HG02840 (cell line): ENCODE measurements around the gene TBC1D3G.
"Not testable (repeated sequence)": the region's sequence is repeated elsewhere in the genome, so short reads cannot be mapped to it uniquely, and the experiment has no call there.

Experiments
- ATAC-seq: cut with Tn5 transposase; IDR thresholded peaks from one replicate; pipeline ENCODE4 v1.9.1; 2021; ENCODE audit warnings: mild to moderate bottlenecking, moderate library complexity, moderate number of reproducible peaks; ENCODE audit not compliant: unreplicated experiment, low FRiP score

TBC1D3G gene

DNA sequence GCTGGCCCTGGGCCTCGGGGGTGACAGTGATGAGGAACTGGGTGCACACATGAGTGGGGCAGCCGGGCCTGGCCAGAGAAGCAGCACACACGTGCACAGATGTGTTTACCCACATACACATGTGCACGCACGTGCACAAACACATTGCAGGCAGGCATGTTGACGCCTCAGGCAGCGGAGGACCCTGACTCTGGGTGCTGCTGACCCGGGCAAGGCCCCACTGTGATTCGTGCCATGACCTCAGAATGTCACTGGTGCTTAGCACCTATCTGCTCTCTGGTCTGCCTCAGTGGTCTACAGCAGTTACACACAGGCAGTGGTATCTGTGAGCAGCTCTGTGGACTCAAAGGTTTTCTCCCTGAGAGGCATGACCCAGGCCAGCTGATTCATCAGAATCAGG lies at the start of gene TBC1D3G:
TSS of gene TBC1D3G (plus strand) at position 301 of the 400 bp plus-strand sequence. CDS start 1,528 bp downstream, outside the sequence.
- ATAC-seq: not testable (repeated sequence)

DNA sequence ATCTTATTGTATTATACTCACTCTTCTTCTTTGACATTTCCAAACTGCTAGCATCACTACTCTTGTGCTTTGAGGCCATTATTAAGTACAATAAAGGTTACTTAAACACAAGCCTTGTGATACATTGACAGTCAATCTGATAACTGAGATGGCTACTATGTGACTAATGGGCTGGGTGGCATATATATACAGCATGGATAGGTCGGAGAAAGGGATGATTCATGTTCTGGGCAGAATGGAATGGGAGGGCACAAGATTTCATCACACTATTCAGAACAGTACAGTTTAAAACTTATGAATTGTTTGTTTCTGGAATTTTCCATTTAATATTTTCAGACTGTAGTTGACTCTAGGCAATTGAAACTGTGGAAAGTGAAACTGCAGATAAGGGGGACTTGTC lies 40.4 kb upstream of the TBC1D3G start:
- ATAC-seq: not testable (repeated sequence)

DNA sequence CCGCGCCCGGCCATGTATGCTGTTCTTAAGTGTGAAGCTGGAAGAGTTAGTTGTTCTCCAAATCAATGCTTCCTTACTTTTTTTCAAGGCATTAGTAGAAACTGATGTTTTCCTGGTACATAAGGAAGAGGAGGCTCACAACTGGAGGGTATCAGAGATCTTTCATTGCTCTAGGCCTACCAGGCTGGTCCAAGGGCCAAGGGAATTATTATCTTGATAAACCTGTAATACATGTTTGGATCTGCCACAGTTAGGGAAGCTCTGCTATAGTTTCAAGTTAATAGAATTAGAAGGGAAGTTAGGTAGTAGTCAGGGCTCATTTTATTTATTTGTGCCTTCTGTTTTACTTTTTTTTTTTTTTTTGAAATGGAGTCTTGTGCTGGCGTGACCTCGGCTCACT lies 39.5 kb upstream of the TBC1D3G start:
- not testable (repeated sequence) for ATAC-seq

DNA sequence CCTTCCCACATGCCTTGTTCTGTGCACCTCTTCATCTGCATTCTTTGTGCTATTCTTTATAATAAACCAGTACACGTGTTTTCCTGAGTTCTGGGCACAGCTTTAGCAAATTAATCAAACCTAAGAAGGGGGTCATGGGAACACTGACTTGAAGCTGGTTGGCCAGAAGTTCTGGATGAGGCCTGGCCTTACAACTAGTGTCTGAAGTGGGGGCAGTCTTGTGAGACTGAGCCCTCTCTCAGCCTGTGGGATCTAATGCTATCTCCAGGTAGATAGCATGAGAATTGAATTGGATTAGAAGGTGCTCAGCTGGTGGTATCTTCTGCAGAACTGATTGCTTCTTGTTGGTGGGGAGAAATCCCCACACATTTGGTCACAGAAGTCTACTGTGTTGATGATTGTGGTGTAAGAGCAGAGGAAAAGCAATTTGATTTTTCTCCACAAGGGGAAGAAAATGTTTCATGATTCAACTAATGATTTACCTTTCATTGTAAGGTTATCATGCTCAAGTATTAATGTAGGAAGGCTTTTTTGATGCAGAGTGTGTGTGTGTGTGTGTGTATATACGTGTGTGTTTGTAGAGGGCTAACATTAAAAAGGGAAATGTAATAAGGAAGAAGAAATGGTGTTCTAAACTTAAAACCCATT lies 33.6 kb upstream of the TBC1D3G start:
- ATAC-seq: not testable (repeated sequence)

DNA sequence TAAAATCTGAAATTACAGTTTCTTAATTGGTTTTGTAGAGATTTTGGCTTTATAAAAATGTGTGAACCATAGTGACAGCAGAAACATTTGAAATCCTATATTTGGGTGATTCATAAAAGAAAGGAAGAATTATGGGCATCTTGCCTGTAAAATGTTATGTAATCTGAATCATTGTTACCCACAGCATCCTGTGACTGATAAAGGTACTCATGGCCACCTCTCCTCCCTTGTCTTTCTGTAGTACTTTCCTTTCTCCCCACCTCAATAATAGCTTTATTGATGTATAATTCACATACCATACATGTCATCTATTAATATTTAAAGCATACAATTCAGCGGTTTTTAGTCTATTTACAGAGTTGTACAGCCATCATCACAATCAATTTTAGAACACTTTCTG lies 28.5 kb upstream of the TBC1D3G start:
- not testable (repeated sequence) for ATAC-seq

DNA sequence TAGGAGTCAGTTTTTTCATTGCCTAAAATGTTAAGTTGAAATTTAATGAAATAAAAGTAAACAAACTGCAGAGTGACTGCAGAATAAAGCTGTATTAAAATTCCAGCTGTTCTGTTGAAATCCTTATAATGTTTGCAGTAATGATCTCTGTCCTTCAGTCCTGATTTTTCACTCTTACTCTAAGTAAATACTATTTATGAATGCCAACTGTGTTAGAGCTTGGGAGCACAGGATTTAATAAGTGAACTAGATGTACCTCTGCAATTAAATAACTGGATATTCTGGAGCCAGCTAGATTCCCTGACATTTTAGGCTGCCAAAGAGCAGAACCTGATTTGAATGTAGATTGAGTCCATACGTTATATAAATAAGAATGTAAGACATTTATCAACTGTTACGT lies 7.9 kb upstream of the TBC1D3G start:
- ATAC-seq: not testable (repeated sequence)

DNA sequence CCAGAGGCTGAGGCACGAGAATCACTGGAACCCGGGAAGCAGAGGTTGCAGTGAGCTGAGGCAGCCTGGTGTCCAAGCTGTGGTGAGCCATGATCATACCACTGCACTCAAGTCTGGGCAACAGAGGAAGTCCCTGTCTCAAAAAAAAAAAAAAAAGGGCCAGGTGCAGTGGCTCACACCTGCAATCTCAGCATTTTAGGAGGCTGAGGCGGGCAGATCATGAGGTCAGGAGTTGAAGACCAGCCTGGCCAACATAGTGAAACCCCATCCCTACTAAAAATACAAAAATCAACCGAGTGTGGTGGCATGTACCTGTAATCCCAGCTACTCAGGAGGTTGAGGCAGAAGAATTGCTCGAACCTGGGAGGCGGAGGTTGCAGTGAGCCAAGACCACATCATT lies 38.8 kb downstream of the TBC1D3G start:
- not testable (repeated sequence) for ATAC-seq

DNA sequence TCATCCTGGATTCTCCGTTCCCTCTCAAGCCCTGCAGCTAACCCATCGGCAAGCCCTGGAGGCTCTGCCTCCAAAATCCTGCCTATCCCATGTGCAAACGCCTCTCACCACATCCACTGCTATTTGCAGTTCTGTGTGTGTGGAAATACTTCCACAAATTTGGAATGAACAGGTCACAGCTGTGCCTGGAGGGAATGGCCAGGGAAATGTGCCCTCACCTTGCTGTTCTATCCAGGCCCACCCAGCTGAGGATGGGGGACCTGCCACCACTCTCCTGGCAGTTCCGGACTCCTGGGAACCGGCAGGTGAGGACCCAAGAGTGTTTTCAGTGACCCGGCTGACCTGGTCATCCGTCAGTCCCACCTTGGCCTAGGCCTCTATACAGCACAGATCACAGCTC lies 52.3 kb downstream of the TBC1D3G start:
- ATAC-seq: not testable (repeated sequence)
